Ascending aorta (tissue), 2 donors: Measurements from ENCODE around the gene GORASP1. TPM values are rescaled to one million over a fixed set of nuclear protein-coding genes. Genes with fewer than 3 reads are reported as not detected.

ENCODE experiments used
- DNase-seq, 2 donors: peaks; one replicate each; pipeline ENCODE4 v3.0.0-alpha.2; 2019; ENCODE audit warnings: low spot score in 2 of 2
- H3K27ac ChIP-seq, 2 donors: fragments of 200-600 bp; sonication (generic); one replicate each; pipeline ENCODE4 v1.5.1; 2016 to 2017; ENCODE audit warnings: mild to moderate bottlenecking in 1 of 2
- H3K27me3 ChIP-seq: fragments of 200-600 bp; sonication (generic); one replicate; pipeline ENCODE4 v1.5.1; 2017
- H3K36me3 ChIP-seq, 2 donors: fragments of 200-600 bp; sonication (generic); one replicate each; pipeline ENCODE4 v1.5.1; 2016
- H3K4me1 ChIP-seq, 2 donors: fragments of 200-600 bp; sonication (generic); one replicate each; pipeline ENCODE4 v1.5.1; 2016 to 2017; ENCODE audit warnings: mild to moderate bottlenecking in 1 of 2
- H3K4me3 ChIP-seq, 2 donors: fragments of 200-600 bp; sonication (generic); one replicate each; pipeline ENCODE4 v1.5.1; 2016 to 2017; ENCODE audit warnings: mild to moderate bottlenecking in 1 of 2
- H3K9me3 ChIP-seq, 2 donors: fragments of 200-600 bp; sonication (generic); one replicate each; pipeline ENCODE4 v1.5.1; 2016
- intact Hi-C: fragments of 100-400 bp; cut with DNase I; formaldehyde crosslinking; loops from one replicate; pipeline ENCODE4 v1.15.1; 2023
- total RNA-seq: library from RNA; depleted of rRNA; stranded (reverse); fragments of >200 nt; gene quantifications from one replicate; pipeline ENCODE4 v1.1.0, GENCODE V29; 2016
- TF ChIP-seq, protein P1 (sequence below), 3 experiments: fragments of 200-600 bp in 2 of 3; fragments of 450-650 bp in 1 of 3; sonication (generic) in 2 of 3; IDR thresholded peaks; one replicate each; pipeline ENCODE4 v1.5.1; 2016 to 2019; ENCODE audit warnings: antibody characterized with exemption in 3 of 3, mild to moderate bottlenecking in 1 of 3, moderate library complexity in 1 of 3

Gene GORASP1
- total RNA-seq, 1 donor from 2014 or later: 186 TPM

DNA sequence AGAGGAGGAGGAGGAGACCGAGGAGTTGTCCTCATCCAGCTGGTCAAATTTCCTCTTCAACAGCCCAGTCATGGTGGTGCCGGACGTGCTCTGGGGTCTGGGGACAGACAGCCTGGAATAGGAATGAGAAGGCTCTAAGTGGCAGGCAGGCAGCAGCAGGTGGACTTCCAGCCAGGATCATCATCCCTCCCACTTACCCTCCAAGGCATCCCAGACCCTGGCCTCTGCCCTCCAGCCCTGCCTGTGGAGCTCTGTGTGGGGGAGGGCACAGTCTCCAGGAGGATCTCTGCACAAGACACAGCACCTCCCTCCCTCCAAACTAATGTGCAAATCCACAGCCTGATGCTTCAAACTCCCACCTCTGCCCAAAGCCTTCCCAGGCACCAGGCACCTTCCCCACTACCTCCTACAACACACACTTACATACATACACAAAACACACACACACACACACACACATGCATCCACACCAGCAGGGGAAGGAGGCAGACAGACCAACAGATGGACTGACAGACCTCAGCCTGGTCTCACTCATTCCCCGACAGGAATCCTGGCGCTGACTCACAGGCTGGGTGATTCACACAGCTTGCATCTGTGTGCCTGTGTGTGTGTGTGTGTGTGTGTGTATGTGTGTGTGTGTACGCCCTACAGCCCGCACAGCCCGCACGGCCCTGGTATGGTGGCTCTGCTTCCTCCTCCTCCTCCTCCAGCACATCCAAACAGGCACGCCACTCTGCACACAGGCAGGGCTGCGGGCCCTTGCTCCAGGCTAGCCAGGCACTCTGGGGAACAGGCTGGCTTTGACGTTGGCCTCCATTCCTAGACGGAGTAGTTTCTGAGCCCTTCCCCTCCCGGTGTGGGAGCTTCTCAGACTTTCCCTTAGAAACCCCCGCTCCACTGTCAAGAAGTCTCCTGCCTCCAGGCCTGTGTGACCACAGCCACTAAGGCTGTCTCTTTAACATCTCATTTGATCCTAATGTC is 39.5 kb upstream of the GORASP1 start:
- intact Hi-C loops: loop anchor here (2.0 kb wide), 1 partner anchor 40 kb away; the partner anchor contains the start of genes GORASP1 and TTC21A
- H3K27me3 ChIP-seq: no peaks in the 10 kb centered on the region
- peak; percentile 81 to 95 for DNase-seq
- H3K9me3 ChIP-seq: no peaks in the 10 kb centered on the region
- peak overlapping the region; percentile 36 to 91 for H3K4me3 ChIP-seq
- peaks cover 46% of the 10 kb centered on the region in 2 donors for H3K36me3 ChIP-seq
- H3K27ac ChIP-seq: peak overlapping the region; percentile 97 to 99
- peaks cover 46 to 56% of the 10 kb centered on the region in 2 donors for H3K4me1 ChIP-seq
- TF ChIP-seq, protein P1, sequence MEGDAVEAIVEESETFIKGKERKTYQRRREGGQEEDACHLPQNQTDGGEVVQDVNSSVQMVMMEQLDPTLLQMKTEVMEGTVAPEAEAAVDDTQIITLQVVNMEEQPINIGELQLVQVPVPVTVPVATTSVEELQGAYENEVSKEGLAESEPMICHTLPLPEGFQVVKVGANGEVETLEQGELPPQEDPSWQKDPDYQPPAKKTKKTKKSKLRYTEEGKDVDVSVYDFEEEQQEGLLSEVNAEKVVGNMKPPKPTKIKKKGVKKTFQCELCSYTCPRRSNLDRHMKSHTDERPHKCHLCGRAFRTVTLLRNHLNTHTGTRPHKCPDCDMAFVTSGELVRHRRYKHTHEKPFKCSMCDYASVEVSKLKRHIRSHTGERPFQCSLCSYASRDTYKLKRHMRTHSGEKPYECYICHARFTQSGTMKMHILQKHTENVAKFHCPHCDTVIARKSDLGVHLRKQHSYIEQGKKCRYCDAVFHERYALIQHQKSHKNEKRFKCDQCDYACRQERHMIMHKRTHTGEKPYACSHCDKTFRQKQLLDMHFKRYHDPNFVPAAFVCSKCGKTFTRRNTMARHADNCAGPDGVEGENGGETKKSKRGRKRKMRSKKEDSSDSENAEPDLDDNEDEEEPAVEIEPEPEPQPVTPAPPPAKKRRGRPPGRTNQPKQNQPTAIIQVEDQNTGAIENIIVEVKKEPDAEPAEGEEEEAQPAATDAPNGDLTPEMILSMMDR (IDR thresholded peaks at IDR 0.05): peak in 1 of 3 experiments; percentile 18

DNA sequence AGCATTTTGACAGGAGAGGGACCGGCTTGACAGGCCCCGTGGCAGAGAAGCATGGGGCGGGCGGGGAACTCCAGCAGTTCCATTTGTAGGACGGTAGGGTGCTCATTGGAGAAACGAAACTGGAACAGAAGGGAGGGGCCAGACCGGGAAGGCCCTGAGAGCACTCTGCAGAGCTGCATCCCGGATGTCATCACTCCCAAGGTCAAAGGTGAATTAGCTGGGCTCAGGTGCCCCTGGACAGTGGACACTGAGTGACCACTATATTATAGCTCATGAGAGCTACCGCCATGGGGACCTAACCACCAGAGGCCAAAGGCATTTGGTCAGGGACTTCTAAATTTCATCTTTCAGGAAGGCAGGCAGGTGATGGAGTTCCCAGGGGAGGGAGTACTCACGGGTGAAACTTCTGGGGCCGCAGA is 38.7 kb upstream of the GORASP1 start:
- intact Hi-C loops: loop anchor here (2.0 kb wide), 1 partner anchor 39 kb away; the partner anchor contains the start of genes GORASP1 and TTC21A
- no peak for DNase-seq
- peaks cover 54 to 64% of the 10 kb centered on the region in 2 donors for H3K4me1 ChIP-seq
- H3K27ac ChIP-seq: peak overlapping the region; percentile 54 to 99
- no peaks in the 10 kb centered on the region for H3K27me3 ChIP-seq
- peak overlapping the region in 1 of 2 donors; percentile 91 for H3K4me3 ChIP-seq
- peaks cover 54 to 55% of the 10 kb centered on the region in 2 donors for H3K36me3 ChIP-seq
- H3K9me3 ChIP-seq: no peaks in the 10 kb centered on the region
- TF ChIP-seq, protein P1 (IDR thresholded peaks at IDR 0.05): no peak

DNA sequence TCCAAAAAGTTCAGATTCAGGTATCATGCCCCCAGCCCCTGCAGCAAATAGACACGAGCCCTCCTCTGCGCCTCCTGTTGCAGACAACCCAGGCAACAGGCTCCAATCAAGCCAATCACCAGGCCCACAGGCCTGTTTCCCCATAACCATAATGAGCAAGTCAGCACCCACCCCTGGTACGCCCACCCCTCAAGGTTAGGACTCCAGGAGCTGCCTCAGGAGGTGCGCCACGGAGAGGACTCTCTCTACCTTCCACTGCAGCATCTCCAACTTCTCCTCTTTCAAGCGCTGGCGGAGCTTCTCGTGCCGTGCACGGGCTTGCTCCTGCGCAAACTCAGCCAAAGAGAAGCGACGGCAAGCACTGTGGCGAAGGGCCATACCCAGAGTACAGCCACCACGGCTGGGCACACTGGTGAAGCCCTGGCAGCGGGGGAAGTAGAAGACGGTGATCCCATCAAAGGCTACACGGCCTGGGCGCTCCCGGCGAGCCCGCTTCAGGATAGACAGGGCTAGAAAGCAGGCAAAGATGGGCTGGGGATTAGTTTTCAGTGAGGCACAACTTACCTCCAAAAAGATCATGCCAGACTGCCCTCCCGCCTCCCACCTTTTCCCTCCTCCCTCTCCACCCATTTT is 37.4 kb upstream of the GORASP1 start:
- H3K4me1 ChIP-seq: peaks cover 49 to 63% of the 10 kb centered on the region in 2 donors
- intact Hi-C loops: no loop called here
- TF ChIP-seq, protein P1 (IDR thresholded peaks at IDR 0.05): no peak

DNA sequence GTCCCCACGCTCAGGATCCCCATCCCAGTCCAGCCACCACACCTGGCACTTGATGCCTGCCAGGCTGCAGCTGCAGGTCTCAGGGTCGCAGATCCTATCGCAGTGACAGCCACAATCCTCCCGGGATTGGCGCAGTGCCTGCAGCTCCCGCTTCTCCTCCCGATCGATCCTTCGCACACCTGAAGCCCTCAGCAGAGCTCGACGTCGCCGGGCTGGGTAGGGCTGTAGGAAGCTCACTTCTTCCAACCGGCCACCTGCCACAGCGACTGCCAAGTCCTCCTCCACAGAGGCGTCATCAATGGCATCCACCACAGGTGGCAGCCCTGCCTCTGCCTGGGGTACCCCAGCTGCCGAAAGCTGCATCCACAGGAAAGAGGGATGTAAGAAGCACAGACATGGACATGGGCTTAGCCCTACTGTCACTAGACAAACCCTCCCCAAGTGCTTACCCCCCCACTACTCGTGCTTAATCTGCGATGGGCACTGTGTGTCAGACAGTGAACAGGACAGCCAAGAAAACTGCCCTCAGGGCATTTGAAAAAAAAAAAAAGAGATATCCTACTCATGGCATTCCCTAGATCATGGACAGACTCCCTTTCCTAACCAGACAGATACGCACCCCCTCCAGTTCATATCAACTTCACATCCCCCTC is 36.8 kb upstream of the GORASP1 start:
- Histone ChIP-seq H3K36me3 (peaks cover 56 to 64% of the 10 kb centered on the region in 2 donors), H3K9me3 (no peaks in the 10 kb centered on the region), H3K27ac (no peak overlapping the region), H3K27me3 (no peaks in the 10 kb centered on the region), H3K4me1 (peaks cover 45 to 59% of the 10 kb centered on the region in 2 donors), H3K4me3 (no peak overlapping the region)
- intact Hi-C loops: no loop called here
- no peak for DNase-seq
- TF ChIP-seq, protein P1 (IDR thresholded peaks at IDR 0.05): no peak

More for the DNA sequence above, 37.4 kb upstream of the GORASP1 start:
- H3K9me3 ChIP-seq: no peaks in the 10 kb centered on the region
- H3K4me3 ChIP-seq: no peak overlapping the region
- no peak overlapping the region for H3K27ac ChIP-seq
- no peaks in the 10 kb centered on the region for H3K27me3 ChIP-seq
- H3K36me3 ChIP-seq: peaks cover 56 to 64% of the 10 kb centered on the region in 2 donors
- DNase-seq: no peak
